H1 (cell line): ENCODE results near the gene KATNBL1. TPM values are rescaled to one million over a fixed set of nuclear protein-coding genes. Genes with fewer than 3 reads are reported as not detected.

Source experiments
- BCL11A ChIP-seq, 2 experiments: IDR thresholded peaks; one replicate each; pipeline ENCODE4 v1.6.1; 2011; ENCODE audit warnings: low read depth in 2 of 2, low read length in 2 of 2, mild to moderate bottlenecking in 2 of 2
- FOSL1 ChIP-seq: IDR thresholded peaks from 2 replicates; pipeline ENCODE4 v1.6.1; 2011; ENCODE audit warnings: mild to moderate bottlenecking, low read depth, low read length, moderate library complexity; ENCODE audit not compliant: insufficient read depth
- polyA plus RNA-seq, 7 experiments: library from polyadenylated mRNA; depleted of rRNA in 3 of 7; stranded (reverse) in 5 of 7; unstranded in 2 of 7; fragments of >200 nt in 5 of 7; fragments of 200-250 nt in 2 of 7; gene quantifications; 1 replicate in 5 of 7; 2 replicates in 1 of 7; 4 replicates in 1 of 7; pipeline versions ENCODE4 v1.2.1 to v1.2.3, GENCODE V29; 2011 to 2013; ENCODE audit warnings: missing spikeins in 2 of 7, mixed read lengths in 2 of 7
- total RNA-seq: library from RNA; stranded (reverse); fragmentation: NEBNext Ultra II Directional; extraction: Animal tissue kit (Norgen Biotek cat#: 25700); gene quantifications from 2 replicates; pipeline ENCODE4 v1.2.1, GENCODE V29; 2021

Gene KATNBL1
- total and polyA plus RNA-seq, 2 of the 8 experiments (the other 6 are each of a cell fraction or from before 2014, with no cell fraction given) = 14.2 to 51.4 TPM

- TF ChIP-seq BCL11A (IDR thresholded peaks at IDR 0.05; ENCODE audit: low read depth in 2 of 2, low read length in 2 of 2) (no peak), FOSL1 (no peak)
Observed at GRCh38 chr15:34258151-34258550, 48.3 kb upstream of the KATNBL1 start (continued).
